Pancreas (tissue), 10 donors: ENCODE results near the gene TLE1. TPM values are rescaled to one million over a fixed set of nuclear protein-coding genes. Genes with fewer than 3 reads are reported as not detected.

Experiments used
- ATAC-seq, 4 donors: fragments of 200-7000 bp; cut with Tn5 transposase; one replicate each; pipeline versions ENCODE4 v1.8.0 to v1.9.1; 2020; ENCODE audit warnings: mild to moderate bottlenecking in 4 of 4, moderate library complexity in 4 of 4
- DNase-seq, 6 donors: peaks; one replicate each; pipeline ENCODE4 v3.0.0-alpha.2; 2020
- FAIRE-seq: peaks from 2 replicates; lab custom pipeline; 2012; peaks lifted over from hg19 to GRCh38; lab: Jason Lieb, UNC
- H3K27ac ChIP-seq, 4 donors: fragments of 200-600 bp; sonication (generic); 1 replicate in 3 of 4; 2 replicates in 1 of 4; pipeline versions ENCODE4 v1.5.0 to v1.8.0; 2020
- H3K27me3 ChIP-seq, 4 donors: fragments of 200-600 bp; one replicate each; pipeline ENCODE4 v1.8.0; 2021
- H3K36me3 ChIP-seq, 3 donors: fragments of 200-600 bp; sonication (generic) in 1 of 3; one replicate each; pipeline versions ENCODE4 v1.5.0 to v1.8.0; 2020 to 2021
- H3K4me1 ChIP-seq, 3 donors: fragments of 200-600 bp; one replicate each; pipeline ENCODE4 v1.8.0; 2021
- H3K4me3 ChIP-seq, 4 donors: fragments of 200-600 bp; sonication (generic) in 2 of 4; one replicate each; pipeline versions ENCODE4 v1.5.0 to v1.8.0; 2020 to 2021
- H3K9me3 ChIP-seq, 4 donors: fragments of 200-600 bp; one replicate each; pipeline ENCODE4 v1.8.0; 2021
- CTCF ChIP-seq, 4 donors: fragments of 200-600 bp; sonication (generic) in 3 of 4; IDR thresholded peaks; one replicate each; pipeline versions ENCODE4 v1.5.0 to v1.8.0; 2021; ENCODE audit warnings: antibody characterized with exemption in 4 of 4
- WGBS, 2 donors: extraction: QIAGEN DNeasy Blood & Tissue Kit; methylation state at CpG; one replicate each; pipeline ENCODE4 v1.1.7; 2013; 5-methylcytosine and 5-hydroxymethylcytosine counted together
- intact Hi-C, 3 donors: fragments of 100-400 bp; cut with DNase I; formaldehyde crosslinking; loops; one replicate each; pipeline versions ENCODE4 v1.11.1 to v1.14.2; 2022
- polyA plus RNA-seq, 2 donors: library from polyadenylated mRNA; stranded (reverse); fragments of 200-250 nt; gene quantifications; one replicate each; pipeline ENCODE4 v1.2.3, GENCODE V29; 2013
- total RNA-seq, 6 donors: library from RNA; stranded (reverse); fragmentation: NEBNext Ultra II Directional in 4 of 6; extraction: Animal tissue kit (Norgen Biotek cat#: 25700) in 4 of 6; gene quantifications; one replicate each; pipeline versions ENCODE4 v1.2.1 to v1.2.4, GENCODE V29; 2021 to 2023
- donor health status: healthy with polysubstance abuse.
- donor health status: DM: no; HTN: no; CAD: no; lungs with moderate emphysema.
- donor health status: DM: no; HTN: no; CAD: no.
- donor health status: control.
- donor health status: control.
- donor health status: Bipolar disorder and iron deficiency.
- donor health status: DM: yes; HTN: yes; CAD: no.
- donor health status: DM: no; HTN: no; CAD: no.
- donor health status: DM: no; HTN: no; CAD: no.
- donor health status: DM: yes; HTN: yes; CAD: no.

TLE1 gene
- total and polyA plus RNA-seq, 8 donors, result 15.1 to 38.9 (median 28.4) TPM

GRCh38 chr9:81599837-81600236 is 89.5 kb downstream of the TLE1 start:
- ATAC-seq, result peak in 3 of 4 donors; percentile 58 to 67 (median 64)

GRCh38 chr9:81598811-81599210 is 90.5 kb downstream of the TLE1 start:
- Histone ChIP-seq H3K9me3 (no peaks in the 10 kb centered on the region), H3K36me3 (no peaks in the 10 kb centered on the region), H3K27ac (no peak overlapping the region), H3K4me1 (peaks cover 0 to 16% (median 12%) of the 10 kb centered on the region in 3 donors), H3K27me3 (no peaks in the 10 kb centered on the region), H3K4me3 (no peak overlapping the region)
- WGBS, 2 donors, result 97 to 100% methylated on average over 1 of the region's 1 CpG
- no peak for TF ChIP-seq CTCF (IDR thresholded peaks at IDR 0.05)
- intact Hi-C loops, result no loop called here
- ATAC-seq (no peak), DNase-seq (no peak), FAIRE-seq (no peak)

More at GRCh38 chr9:81599837-81600236, 89.5 kb downstream of the TLE1 start:
- intact Hi-C loops, result no loop called here
- DNase-seq (no peak), FAIRE-seq (no peak)
- peak overlapping the region in 2 of 4 donors; percentile 10 to 13 for H3K27ac ChIP-seq
- no peaks in the 10 kb centered on the region for H3K27me3 ChIP-seq
- no peaks in the 10 kb centered on the region for H3K9me3 ChIP-seq
- H3K36me3 ChIP-seq, result no peaks in the 10 kb centered on the region
- H3K4me3 ChIP-seq, result no peak overlapping the region
- TF ChIP-seq CTCF (IDR thresholded peaks at IDR 0.05), result no peak
- WGBS, 2 donors, result 5 to 6% methylated on average over 1 of the region's 1 CpG
- peaks cover 0 to 14% (median 12%) of the 10 kb centered on the region in 3 donors for H3K4me1 ChIP-seq

- Histone ChIP-seq H3K9me3 (no peaks in the 10 kb centered on the region), H3K27me3 (no peaks in the 10 kb centered on the region), H3K27ac (no peak overlapping the region), H3K36me3 (no peaks in the 10 kb centered on the region), H3K4me3 (no peak overlapping the region), H3K4me1 (peaks cover 0 to 16% (median 12%) of the 10 kb centered on the region in 3 donors)
- DNase-seq (no peak), FAIRE-seq (no peak), ATAC-seq (no peak)
- intact Hi-C loops, result no loop called here
- WGBS, 2 donors, result 94 to 95% methylated on average over 9 of the region's 9 CpGs
- no peak for TF ChIP-seq CTCF (IDR thresholded peaks at IDR 0.05)
Observed at GRCh38 chr9:81598123-81598497, 91.2 kb downstream of the TLE1 start.

- Histone ChIP-seq H3K36me3 (no peaks in the 10 kb centered on the region), H3K27ac (no peak overlapping the region), H3K4me3 (no peak overlapping the region), H3K4me1 (peaks cover 3 to 18% (median 12%) of the 10 kb centered on the region in 3 donors), H3K27me3 (no peaks in the 10 kb centered on the region), H3K9me3 (no peaks in the 10 kb centered on the region)
- intact Hi-C loops, result no loop called here
- FAIRE-seq (no peak), DNase-seq (no peak), ATAC-seq (no peak)
- WGBS, 2 donors, result 89 to 91% methylated on average over 12 of the region's 12 CpGs
- no peak for TF ChIP-seq CTCF (IDR thresholded peaks at IDR 0.05)
Observed at GRCh38 chr9:81597419-81598122, 91.8 kb downstream of the TLE1 start.
